ENCODE data around the gene CARD11.
"Not testable (repeated sequence)": the region's sequence is repeated elsewhere in the genome, so short reads cannot be mapped to it uniquely, and the experiment has no call there.

The CARD11 gene

GRCh38 chr7:2923291-2923781 lies 120.3 kb downstream of the CARD11 start:
- DNase-seq = no peak
- in situ Hi-C loops (cut with HindIII; ENCODE audit: low pct_ligation_motif_present, low pct_unique_long_range_greater_than_20kb, low sequenced_read_pairs) = no loop called here

GRCh38 chr7:2922866-2923265 lies 120.8 kb downstream of the CARD11 start:
- no peak for DNase-seq
- in situ Hi-C loops (cut with HindIII; ENCODE audit: low pct_ligation_motif_present, low pct_unique_long_range_greater_than_20kb, low sequenced_read_pairs) = no loop called here

GRCh38 chr7:2922348-2922691 lies 121.3 kb downstream of the CARD11 start:
- no peak for DNase-seq
- in situ Hi-C loops (cut with HindIII; ENCODE audit: low pct_ligation_motif_present, low pct_unique_long_range_greater_than_20kb, low sequenced_read_pairs) = no loop called here

GRCh38 chr7:2921653-2922347 lies 121.9 kb downstream of the CARD11 start:
- in situ Hi-C loops (cut with HindIII; ENCODE audit: low pct_ligation_motif_present, low pct_unique_long_range_greater_than_20kb, low sequenced_read_pairs) = no loop called here
- DNase-seq = peak; percentile 18

GRCh38 chr7:2920956-2921652 lies 122.6 kb downstream of the CARD11 start:
- DNase-seq = no peak
- in situ Hi-C loops (cut with HindIII; ENCODE audit: low pct_ligation_motif_present, low pct_unique_long_range_greater_than_20kb, low sequenced_read_pairs) = no loop called here

GRCh38 chr7:2920480-2920879 lies 123.2 kb downstream of the CARD11 start:
- DNase-seq; in situ Hi-C loops (cut with HindIII; ENCODE audit: low pct_ligation_motif_present, low pct_unique_long_range_greater_than_20kb, low sequenced_read_pairs): not testable (repeated sequence)

GRCh38 chr7:2920041-2920440 lies 123.6 kb downstream of the CARD11 start:
- no peak for DNase-seq
- in situ Hi-C loops (cut with HindIII; ENCODE audit: low pct_ligation_motif_present, low pct_unique_long_range_greater_than_20kb, low sequenced_read_pairs) = no loop called here

- in situ Hi-C loops (cut with HindIII; ENCODE audit: low pct_ligation_motif_present, low pct_unique_long_range_greater_than_20kb, low sequenced_read_pairs) = no loop called here
- no peak for DNase-seq
Measured at GRCh38 chr7:2919256-2919655, 124.4 kb downstream of the CARD11 start.

- in situ Hi-C loops (cut with HindIII; ENCODE audit: low pct_ligation_motif_present, low pct_unique_long_range_greater_than_20kb, low sequenced_read_pairs) = no loop called here
- no peak for DNase-seq
Measured at GRCh38 chr7:2918406-2918805, 125.3 kb downstream of the CARD11 start.

GRCh38 chr7:2915023-2915422 lies 128.6 kb downstream of the CARD11 start:
- in situ Hi-C loops (cut with HindIII; ENCODE audit: low pct_ligation_motif_present, low pct_unique_long_range_greater_than_20kb, low sequenced_read_pairs) = no loop called here
- DNase-seq = no peak

- in situ Hi-C loops (cut with HindIII; ENCODE audit: low pct_ligation_motif_present, low pct_unique_long_range_greater_than_20kb, low sequenced_read_pairs) = no loop called here
- DNase-seq = no peak
Measured at GRCh38 chr7:2913760-2914387, 129.8 kb downstream of the CARD11 start.

- no peak for DNase-seq
- in situ Hi-C loops (cut with HindIII; ENCODE audit: low pct_ligation_motif_present, low pct_unique_long_range_greater_than_20kb, low sequenced_read_pairs) = no loop called here
Measured at GRCh38 chr7:2912684-2913439, 130.8 kb downstream of the CARD11 start.

- in situ Hi-C loops (cut with HindIII; ENCODE audit: low pct_ligation_motif_present, low pct_unique_long_range_greater_than_20kb, low sequenced_read_pairs) = no loop called here
- no peak for DNase-seq
Measured at GRCh38 chr7:2911466-2911865, 132.2 kb downstream of the CARD11 start.

- DNase-seq = no peak
- in situ Hi-C loops (cut with HindIII; ENCODE audit: low pct_ligation_motif_present, low pct_unique_long_range_greater_than_20kb, low sequenced_read_pairs) = no loop called here
Measured at GRCh38 chr7:2909471-2910039, 134.1 kb downstream of the CARD11 start.

- DNase-seq = no peak
- in situ Hi-C loops (cut with HindIII; ENCODE audit: low pct_ligation_motif_present, low pct_unique_long_range_greater_than_20kb, low sequenced_read_pairs) = no loop called here
Measured at GRCh38 chr7:2909043-2909442, 134.6 kb downstream of the CARD11 start.

- DNase-seq = no peak
- in situ Hi-C loops (cut with HindIII; ENCODE audit: low pct_ligation_motif_present, low pct_unique_long_range_greater_than_20kb, low sequenced_read_pairs) = no loop called here
Measured at GRCh38 chr7:2908103-2908683, 135.5 kb downstream of the CARD11 start.

- no peak for DNase-seq
- in situ Hi-C loops (cut with HindIII; ENCODE audit: low pct_ligation_motif_present, low pct_unique_long_range_greater_than_20kb, low sequenced_read_pairs) = no loop called here
Measured at GRCh38 chr7:2906197-2906931, 137.3 kb downstream of the CARD11 start.

- in situ Hi-C loops (cut with HindIII; ENCODE audit: low pct_ligation_motif_present, low pct_unique_long_range_greater_than_20kb, low sequenced_read_pairs) = no loop called here
- no peak for DNase-seq
Measured at GRCh38 chr7:2905500-2905899, 138.2 kb downstream of the CARD11 start.
